A673 (cell line): ENCODE measurements around the gene HDHD3. TPM values are rescaled to one million over a fixed set of nuclear protein-coding genes. Genes with fewer than 3 reads are reported as not detected.
A peak's percentile ranks its signal among the peaks of the same experiment; 100 is the strongest.
"Not testable (repeated sequence)": the region's sequence is repeated elsewhere in the genome, so short reads cannot be mapped to it uniquely, and the experiment has no call there.

Experiments used
- BruUV-seq: library from RNA; stranded (reverse); fragments of 400-500 nt; replicated peaks from 2 replicates; lab custom pipeline; 2021; lab: Mats Ljungman, UMichigan
- CTCF ChIA-PET: fragments of 300-600 bp; sonication (Branson Sonifier 250); formaldehyde crosslinking; loops from one replicate; lab custom pipeline; 2022; ENCODE audit warnings: antibody characterized with exemption; lab: Charles Lee
- POLR2A ChIA-PET: fragments of 300-600 bp; sonication (Branson Sonifier 250); formaldehyde crosslinking; loops from one replicate; lab custom pipeline; 2022; ENCODE audit warnings: antibody characterized with exemption; ENCODE audit not compliant: low non-redundant PET; lab: Charles Lee
- DNase-seq: peaks from one replicate; pipeline ENCODE4 v3.0.0-alpha.2; 2015; ENCODE audit warnings: low spot score
- H3K27ac ChIP-seq: fragments of 200-600 bp; sonication (generic); 2 replicates; pipeline ENCODE4 v1.5.1; 2016; ENCODE audit warnings: mixed run types, low read depth, mild to moderate bottlenecking, mixed read lengths, antibody characterized with exemption, low read length; ENCODE audit not compliant: poor library complexity, severe bottlenecking
- H3K27me3 ChIP-seq: fragments of 200-600 bp; sonication (generic); replicated peaks from 2 replicates; pipeline ENCODE4 v1.6.1; 2017; ENCODE audit warnings: mixed run types, low read depth, mild to moderate bottlenecking, mixed read lengths, antibody characterized with exemption, low read length; ENCODE audit not compliant: insufficient read depth, poor library complexity
- H3K36me3 ChIP-seq: fragments of 200-600 bp; sonication (generic); 2 replicates; pipeline ENCODE4 v1.6.1; 2016; ENCODE audit warnings: mixed run types, mild to moderate bottlenecking, mixed read lengths, antibody characterized with exemption, low read length; ENCODE audit not compliant: insufficient read depth, poor library complexity, severe bottlenecking
- H3K4me1 ChIP-seq: fragments of 200-600 bp; sonication (generic); 2 replicates; pipeline ENCODE4 v1.6.1; 2017; ENCODE audit warnings: mixed run types, mild to moderate bottlenecking, mixed read lengths, antibody characterized with exemption, low read length; ENCODE audit not compliant: insufficient read depth, poor library complexity, severe bottlenecking
- H3K4me3 ChIP-seq: fragments of 200-600 bp; sonication (generic); 2 replicates; pipeline ENCODE4 v1.5.1; 2016; ENCODE audit warnings: low read depth, mixed run types, mild to moderate bottlenecking, mixed read lengths, low read length; ENCODE audit not compliant: poor library complexity, severe bottlenecking
- H3K9me3 ChIP-seq: fragments of 200-600 bp; sonication (generic); 2 replicates; pipeline ENCODE4 v1.6.1; 2016; ENCODE audit warnings: mixed run types, low read depth, mild to moderate bottlenecking, mixed read lengths, antibody characterized with exemption, low read length; ENCODE audit not compliant: poor library complexity, severe bottlenecking
- CTCF ChIP-seq: fragments of 300-800, 200-600 bp; sonication (generic); conservative IDR thresholded peaks from 2 replicates; pipeline ENCODE4 v1.5.1; 2017; ENCODE audit warnings: low read depth, mild to moderate bottlenecking, antibody characterized with exemption, low read length, moderate library complexity, mixed read lengths
- EZH2 ChIP-seq: fragments of 200-600 bp; sonication (generic); IDR thresholded peaks from 2 replicates; pipeline ENCODE4 v1.6.1; 2017; ENCODE audit warnings: borderline replicate concordance, low read depth, mild to moderate bottlenecking, mixed read lengths, antibody characterized with exemption, low read length; ENCODE audit not compliant: poor library complexity, severe bottlenecking
- intact Hi-C: fragments of 100-400 bp; cut with micrococcal nuclease; formaldehyde crosslinking; loops from one replicate; pipeline ENCODE4 v1.10.0; 2022; ENCODE audit not compliant: unreplicated experiment
- total RNA-seq: library from RNA; stranded (reverse); gene quantifications from 2 replicates; pipeline ENCODE4 v1.2.3, GENCODE V29; 2021

HDHD3 gene
- total RNA-seq, 1 experiment from 2014 or later = 9.4 TPM

GRCh38 chr9:113380869-113381378 is 4.1 kb upstream of the HDHD3 start:
- Histone ChIP-seq H3K9me3 (no peaks in the 10 kb centered on the region), H3K4me1 (no peaks in the 10 kb centered on the region), H3K27me3 (no peaks in the 10 kb centered on the region), H3K4me3 (no peak overlapping the region), H3K36me3 (no peaks in the 10 kb centered on the region), H3K27ac (no peak overlapping the region)
- POLR2A ChIA-PET = no interaction called here
- intact Hi-C loops = no loop called here
- TF ChIP-seq CTCF = no peak
- TF ChIP-seq EZH2 = no peak
- BruUV-seq = no TSS peak
- CTCF ChIA-PET = no interaction called here
- DNase-seq = no peak

- CTCF ChIA-PET, POLR2A ChIA-PET, H3K9me3 ChIP-seq, intact Hi-C loops, H3K36me3 ChIP-seq, BruUV-seq, H3K27ac ChIP-seq, H3K4me1 ChIP-seq, DNase-seq, H3K4me3 ChIP-seq, H3K27me3 ChIP-seq: not testable (repeated sequence)
Measured at GRCh38 chr9:113379829-113380210, 3.0 kb upstream of the HDHD3 start.

GRCh38 chr9:113379094-113379828 is 2.5 kb upstream of the HDHD3 start:
- H3K4me1 ChIP-seq, DNase-seq, H3K9me3 ChIP-seq, H3K4me3 ChIP-seq, H3K27ac ChIP-seq, H3K27me3 ChIP-seq, POLR2A ChIA-PET, CTCF ChIA-PET, intact Hi-C loops, BruUV-seq, H3K36me3 ChIP-seq: not testable (repeated sequence)

GRCh38 chr9:113375057-113376023 is 1.4 kb downstream of the HDHD3 start:
- TF ChIP-seq CTCF (no peak), EZH2 (no peak)
- H3K27me3 ChIP-seq = no peaks in the 10 kb centered on the region
- H3K9me3 ChIP-seq = no peaks in the 10 kb centered on the region
- BruUV-seq = TSS peak; percentile 58
- H3K4me1 ChIP-seq = no peaks in the 10 kb centered on the region
- ChIA-PET POLR2A (no interaction called here), CTCF (no interaction called here)
- H3K4me3 ChIP-seq = peak overlapping the region; percentile 96
- DNase-seq = no peak
- H3K27ac ChIP-seq = no peak overlapping the region
- intact Hi-C loops = no loop called here
- H3K36me3 ChIP-seq = peaks cover 6% of the 10 kb centered on the region
